Prostate gland (tissue), 2 donors: ENCODE measurements around the gene PEX11B. TPM values are rescaled to one million over a fixed set of nuclear protein-coding genes. Genes with fewer than 3 reads are reported as not detected.

Source experiments
- DNase-seq: peaks from one replicate; pipeline ENCODE4 v3.0.0-alpha.2; 2019; ENCODE audit warnings: low spot score
- H3K27ac ChIP-seq, 2 donors: fragments of 200-600 bp; sonication (generic); 2 replicates each; pipeline ENCODE4 v1.5.1; 2017 to 2019
- H3K27me3 ChIP-seq: fragments of 200-600 bp; sonication (generic); replicated peaks from 2 replicates; pipeline ENCODE4 v1.5.1; 2019; ENCODE audit not compliant: insufficient read depth
- H3K36me3 ChIP-seq, 2 donors: fragments of 200-600 bp; sonication (generic); 1 replicate in 1 of 2; 2 replicates in 1 of 2; pipeline versions ENCODE4 v1.5.1 to v1.8.1; 2017 to 2019
- H3K4me1 ChIP-seq: fragments of 200-600 bp; sonication (generic); replicated peaks from 2 replicates; pipeline ENCODE4 v1.5.1; 2019
- H3K4me3 ChIP-seq, 2 donors: fragments of 200-600 bp; sonication (generic); 2 replicates each; pipeline ENCODE4 v1.5.1; 2017 to 2019
- H3K9me3 ChIP-seq: fragments of 200-600 bp; sonication (generic); 2 replicates; pipeline ENCODE4 v1.5.1; 2017
- CTCF ChIP-seq, 4 experiments: fragments of 200-600 bp in 2 of 4; fragments of 450-650 bp in 2 of 4; sonication (generic) in 2 of 4; IDR thresholded peaks; 1 replicate in 3 of 4; 2 replicates in 1 of 4; pipeline ENCODE4 v1.5.1; 2016 to 2019; ENCODE audit warnings: antibody characterized with exemption in 4 of 4, mild to moderate bottlenecking in 2 of 4, moderate library complexity in 2 of 4
- POLR2A ChIP-seq: fragments of 450-650 bp; IDR thresholded peaks from one replicate; pipeline ENCODE4 v1.6.1; 2016; ENCODE audit warnings: antibody characterized with exemption, mild to moderate bottlenecking
- POLR2AphosphoS5 ChIP-seq: sonication (generic); formaldehyde crosslinking; IDR thresholded peaks from one replicate; pipeline ENCODE4 v1.6.1; 2017; ENCODE audit warnings: antibody characterized with exemption
- WGBS: methylation state at CpG from one replicate; pipeline ENCODE4 v1.1.5; 2018; 5-methylcytosine and 5-hydroxymethylcytosine counted together
- intact Hi-C: fragments of 100-400 bp; cut with DNase I; formaldehyde crosslinking; loops from one replicate; pipeline ENCODE4 v1.14.2; 2022
- total RNA-seq, 2 donors: library from RNA; depleted of rRNA; stranded (reverse); fragments of >200 nt; gene quantifications; one replicate each; pipeline ENCODE4 v1.1.0, GENCODE V29; 2016

PEX11B gene
- total RNA-seq, 2 donors from 2014 or later = 35.9 to 37.7 TPM

- Histone ChIP-seq H3K27ac (no peak overlapping the region), H3K36me3 (no peaks in the 10 kb centered on the region), H3K9me3 (no peaks in the 10 kb centered on the region), H3K4me3 (no peak overlapping the region), H3K4me1 (peaks cover 11% of the 10 kb centered on the region), H3K27me3 (no peaks in the 10 kb centered on the region)
- no peak for DNase-seq
- 51% methylated on average over 5 of the region's 5 CpGs for WGBS
- TF ChIP-seq CTCF (IDR thresholded peaks at IDR 0.05) (no peak), POLR2A (no peak), POLR2AphosphoS5 (no peak)
- intact Hi-C loops = no loop called here
These were observed 30.9 kb downstream of the PEX11B start for GRCh38 chr1:145887631-145888030.

GRCh38 chr1:145886816-145887215 is 31.7 kb downstream of the PEX11B start:
- H3K27me3 ChIP-seq = no peaks in the 10 kb centered on the region
- H3K27ac ChIP-seq = no peak overlapping the region
- H3K36me3 ChIP-seq = no peaks in the 10 kb centered on the region
- peaks cover 8% of the 10 kb centered on the region for H3K4me1 ChIP-seq
- H3K9me3 ChIP-seq = no peaks in the 10 kb centered on the region
- intact Hi-C loops = no loop called here
- H3K4me3 ChIP-seq = no peak overlapping the region
- no peak for TF ChIP-seq POLR2A
- TF ChIP-seq CTCF (IDR thresholded peaks at IDR 0.05) = no peak
- TF ChIP-seq POLR2AphosphoS5 = no peak
- DNase-seq = no peak
- WGBS = 78% methylated on average over 8 of the region's 8 CpGs

- intact Hi-C loops = no loop called here
- TF ChIP-seq POLR2AphosphoS5 = no peak
- TF ChIP-seq POLR2A = no peak
- no peak for TF ChIP-seq CTCF (IDR thresholded peaks at IDR 0.05)
- no peaks in the 10 kb centered on the region for H3K9me3 ChIP-seq
- no peak for DNase-seq
- H3K36me3 ChIP-seq = no peaks in the 10 kb centered on the region
- peak overlapping the region; percentile 38 to 46 for H3K27ac ChIP-seq
- WGBS = 55% methylated on average over 11 of the region's 11 CpGs
- H3K27me3 ChIP-seq = no peaks in the 10 kb centered on the region
- peak overlapping the region; percentile 48 to 61 for H3K4me3 ChIP-seq
- peaks cover 4% of the 10 kb centered on the region for H3K4me1 ChIP-seq
These were observed 32.1 kb downstream of the PEX11B start for GRCh38 chr1:145886390-145886789.

GRCh38 chr1:145885738-145886287 is 32.7 kb downstream of the PEX11B start, which contains the start of gene ANKRD35:
Gene ANKRD35 (minus strand): TSS chr1:145885866. CDS start chr1:145885758, 108 bp downstream.
- H3K9me3 ChIP-seq = no peaks in the 10 kb centered on the region
- H3K4me1 ChIP-seq = peaks cover 4% of the 10 kb centered on the region
- peak; percentile 12 for TF ChIP-seq POLR2A
- TF ChIP-seq POLR2AphosphoS5 = peak; percentile 40
- TF ChIP-seq CTCF (IDR thresholded peaks at IDR 0.05) = no peak
- H3K36me3 ChIP-seq = no peaks in the 10 kb centered on the region
- 2% methylated on average over 27 of the region's 36 CpGs for WGBS
- DNase-seq = peak; percentile 78
- peak within 1 kb of the TSS; percentile 48 to 61 for H3K4me3 ChIP-seq
- intact Hi-C loops = no loop called here
- no peaks in the 10 kb centered on the region for H3K27me3 ChIP-seq
- H3K27ac ChIP-seq = peak within 1 kb of the TSS; percentile 38 to 46

- H3K27ac ChIP-seq = no peak overlapping the region
- no peaks in the 10 kb centered on the region for H3K9me3 ChIP-seq
- no peaks in the 10 kb centered on the region for H3K4me1 ChIP-seq
- no peak for TF ChIP-seq CTCF (IDR thresholded peaks at IDR 0.05)
- H3K27me3 ChIP-seq = no peaks in the 10 kb centered on the region
- no peaks in the 10 kb centered on the region for H3K36me3 ChIP-seq
- intact Hi-C loops = no loop called here
- 88% methylated on average over 1 of the region's 1 CpG for WGBS
- H3K4me3 ChIP-seq = no peak overlapping the region
- no peak for DNase-seq
These were observed 33.8 kb downstream of the PEX11B start for GRCh38 chr1:145884675-145885074.
